ENCODE results near the gene LAMA3. TPM values are rescaled to one million over a fixed set of nuclear protein-coding genes. Genes with fewer than 3 reads are reported as not detected.

The LAMA3 gene
- total and polyA plus RNA-seq, 12 donors = 0.89 to 5.3 (median 3.3) TPM

- Histone ChIP-seq H3K27ac (no peak overlapping the region), H3K9me3 (peaks cover 0 to 9% (median 0%) of the 10 kb centered on the region in 11 donors), H3K27me3 (no peaks in the 10 kb centered on the region), H3K36me3 (no peaks in the 10 kb centered on the region), H3K4me3 (no peak overlapping the region), H3K4me1 (no peaks in the 10 kb centered on the region)
- 62 to 85% methylated on average over 1 of the region's 1 CpG for WGBS, 2 donors
- no peak for TF ChIP-seq CTCF (IDR thresholded peaks at IDR 0.05)
- intact Hi-C loops (cut with DNase I) = no loop called here
- no peak for DNase-seq
- ATAC-seq = no peak
These were observed 103.8 kb downstream of the LAMA3 start for GRCh38 chr18:23793051-23793450.

- H3K9me3 ChIP-seq = peaks cover 0 to 9% (median 0%) of the 10 kb centered on the region in 11 donors
- no peak overlapping the region for H3K4me3 ChIP-seq
- H3K27ac ChIP-seq = no peak overlapping the region
- ATAC-seq (no peak), DNase-seq (no peak)
- TF ChIP-seq CTCF (IDR thresholded peaks at IDR 0.05) = no peak
- H3K27me3 ChIP-seq = no peaks in the 10 kb centered on the region
- intact Hi-C loops (cut with DNase I) = no loop called here
- no peaks in the 10 kb centered on the region for H3K4me1 ChIP-seq
- WGBS, 2 donors = 91 to 96% methylated on average over 6 of the region's 6 CpGs
- H3K36me3 ChIP-seq = no peaks in the 10 kb centered on the region
These were observed 105.0 kb downstream of the LAMA3 start for GRCh38 chr18:23793985-23794867.

GRCh38 chr18:23798249-23798648, 109.0 kb downstream of the LAMA3 start:
- peaks cover 0 to 9% (median 0%) of the 10 kb centered on the region in 11 donors for H3K9me3 ChIP-seq
- ATAC-seq (no peak), DNase-seq (no peak)
- no peaks in the 10 kb centered on the region for H3K27me3 ChIP-seq
- H3K4me3 ChIP-seq = no peak overlapping the region
- H3K27ac ChIP-seq = no peak overlapping the region
- no peaks in the 10 kb centered on the region for H3K4me1 ChIP-seq
- no peak for TF ChIP-seq CTCF (IDR thresholded peaks at IDR 0.05)
- 63 to 65% methylated on average over 7 of the region's 7 CpGs for WGBS, 2 donors
- intact Hi-C loops (cut with DNase I) = no loop called here
- H3K36me3 ChIP-seq = peaks cover 0 to 6% (median 0%) of the 10 kb centered on the region in 9 donors

- intact Hi-C loops (cut with DNase I) = no loop called here
- TF ChIP-seq CTCF (IDR thresholded peaks at IDR 0.05) = no peak
- 61 to 62% methylated on average over 3 of the region's 3 CpGs for WGBS, 2 donors
- peaks cover 0 to 9% (median 0%) of the 10 kb centered on the region in 11 donors for H3K9me3 ChIP-seq
- H3K4me1 ChIP-seq = no peaks in the 10 kb centered on the region
- ATAC-seq (no peak), DNase-seq (no peak)
- no peak overlapping the region for H3K4me3 ChIP-seq
- H3K36me3 ChIP-seq = peaks cover 0 to 6% (median 0%) of the 10 kb centered on the region in 9 donors
- H3K27me3 ChIP-seq = no peaks in the 10 kb centered on the region
- H3K27ac ChIP-seq = no peak overlapping the region
These were observed 109.6 kb downstream of the LAMA3 start for GRCh38 chr18:23798824-23799223.

Measured in heart right ventricle (tissue), 16 donors.